ENCODE measurements around the gene LRRC8D.

The LRRC8D gene

GRCh38 chr1:89807983-89808382, 12.8 kb upstream of the LRRC8D start:
- DNase-seq (ENCODE audit: low read depth): no peak

GRCh38 chr1:89808441-89809117, 12.3 kb upstream of the LRRC8D start:
- DNase-seq (ENCODE audit: low read depth): peak; percentile 57

- peak; percentile 95 for DNase-seq (ENCODE audit: low read depth)
Observed at GRCh38 chr1:89809556-89809955, 11.3 kb upstream of the LRRC8D start.

GRCh38 chr1:89810302-89810701, 10.5 kb upstream of the LRRC8D start:
- no peak for DNase-seq (ENCODE audit: low read depth)

- no peak for DNase-seq (ENCODE audit: low read depth)
Observed at GRCh38 chr1:89810880-89811279, 10.0 kb upstream of the LRRC8D start.

GRCh38 chr1:89812992-89813391, 7.8 kb upstream of the LRRC8D start:
- peak; percentile 95 for DNase-seq (ENCODE audit: low read depth)

- DNase-seq (ENCODE audit: low read depth): no peak
Observed at GRCh38 chr1:89815040-89815439, 5.8 kb upstream of the LRRC8D start.

GRCh38 chr1:89815611-89816010, 5.2 kb upstream of the LRRC8D start:
- no peak for DNase-seq (ENCODE audit: low read depth)

GRCh38 chr1:89816366-89816765, 4.5 kb upstream of the LRRC8D start:
- DNase-seq (ENCODE audit: low read depth): no peak

GRCh38 chr1:89821322-89822108, 683 bp downstream of the LRRC8D start:
- peak; percentile 18 for DNase-seq (ENCODE audit: low read depth)

- no peak for DNase-seq (ENCODE audit: low read depth)
Observed at GRCh38 chr1:89822109-89822962, 1.5 kb downstream of the LRRC8D start.

- DNase-seq (ENCODE audit: low read depth): peak; percentile 82
Observed at GRCh38 chr1:89822999-89823628, 2.3 kb downstream of the LRRC8D start.

- peak; percentile 72 for DNase-seq (ENCODE audit: low read depth)
Observed at GRCh38 chr1:89823679-89824292, 3.0 kb downstream of the LRRC8D start.

GRCh38 chr1:89826594-89826993, 5.8 kb downstream of the LRRC8D start:
- peak; percentile 42 for DNase-seq (ENCODE audit: low read depth)

GRCh38 chr1:89827330-89827729, 6.5 kb downstream of the LRRC8D start:
- no peak for DNase-seq (ENCODE audit: low read depth)

GRCh38 chr1:89827902-89828301, 7.1 kb downstream of the LRRC8D start:
- no peak for DNase-seq (ENCODE audit: low read depth)

- no peak for DNase-seq (ENCODE audit: low read depth)
Observed at GRCh38 chr1:89829186-89829585, 8.4 kb downstream of the LRRC8D start.

- DNase-seq (ENCODE audit: low read depth): no peak
Observed at GRCh38 chr1:89831462-89832120, 10.8 kb downstream of the LRRC8D start.

GRCh38 chr1:89832496-89833127, 11.8 kb downstream of the LRRC8D start:
- no peak for DNase-seq (ENCODE audit: low read depth)

- no peak for DNase-seq (ENCODE audit: low read depth)
Observed at GRCh38 chr1:89833183-89834082, 12.6 kb downstream of the LRRC8D start.

Measured in amniotic epithelial cell (primary cell).